Skeletal muscle tissue (tissue), 5 donors: ENCODE measurements around the gene CNOT11. TPM values are rescaled to one million over a fixed set of nuclear protein-coding genes. Genes with fewer than 3 reads are reported as not detected.
"Not testable (repeated sequence)": the region's sequence is repeated elsewhere in the genome, so short reads cannot be mapped to it uniquely, and the experiment has no call there.

Experiments
- H3K27ac ChIP-seq: one replicate; pipeline ENCODE4 v1.7.0; 2013; ENCODE audit warnings: mild to moderate bottlenecking, low read depth, low read length, inconsistent platforms
- H3K27me3 ChIP-seq, 3 donors: one replicate each; pipeline ENCODE4 v1.7.0; 2013; ENCODE audit warnings: low read length in 3 of 3; ENCODE audit not compliant: control insufficient read depth in 3 of 3, insufficient read depth in 3 of 3
- H3K36me3 ChIP-seq, 3 donors: one replicate each; pipeline ENCODE4 v1.7.0; 2013; ENCODE audit warnings: low read length in 3 of 3; ENCODE audit not compliant: control insufficient read depth in 3 of 3, insufficient read depth in 3 of 3
- H3K4me1 ChIP-seq, 3 donors: one replicate each; pipeline ENCODE4 v1.7.0; 2013; ENCODE audit warnings: low read length in 3 of 3, mild to moderate bottlenecking in 3 of 3; ENCODE audit not compliant: control insufficient read depth in 3 of 3, insufficient read depth in 3 of 3
- H3K4me3 ChIP-seq, 3 donors: one replicate each; pipeline ENCODE4 v1.7.0; 2013; ENCODE audit warnings: low read length in 3 of 3
- H3K9ac ChIP-seq, 3 donors: one replicate each; pipeline ENCODE4 v1.7.0; 2013; ENCODE audit warnings: low read length in 3 of 3, mild to moderate bottlenecking in 3 of 3, moderate library complexity in 2 of 3, low read depth in 1 of 3
- H3K9me3 ChIP-seq, 3 donors: one replicate each; pipeline ENCODE4 v1.7.0; 2013; ENCODE audit warnings: low read length in 3 of 3; ENCODE audit not compliant: control insufficient read depth in 3 of 3
- small RNA-seq: library from RNA; depleted of rRNA; stranded (forward); fragments of <200 nt; gene quantifications from one replicate; pipeline ENCODE3, GENCODE V24; 2014
- total RNA-seq: library from RNA; depleted of rRNA; stranded (reverse); fragments of >200 nt; gene quantifications from one replicate; pipeline ENCODE4 v1.2.3, GENCODE V29; 2014
- donor health status: Osteomylitis.

Gene CNOT11
- total RNA-seq, 1 donor from 2014 or later = 19.8 TPM

DNA sequence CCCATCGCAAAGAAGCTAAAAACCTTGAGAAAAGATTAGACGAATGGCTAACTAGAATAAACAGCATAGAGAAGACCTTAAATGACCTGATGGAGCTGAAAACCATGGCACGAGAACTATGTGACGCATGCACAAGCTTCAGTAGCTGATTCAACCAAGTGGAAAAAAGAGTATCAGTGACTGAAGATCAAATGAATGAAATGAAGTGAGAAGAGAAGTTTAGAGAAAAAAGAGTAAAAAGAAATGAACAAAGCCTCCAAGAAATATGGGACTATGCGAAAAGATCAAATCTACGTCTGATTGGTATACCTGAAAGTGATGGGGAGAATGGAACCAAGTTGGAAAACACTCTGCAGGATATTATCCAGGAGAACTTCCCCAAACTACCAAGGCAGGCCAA, 63.9 kb downstream of the CNOT11 start:
- H3K27me3 ChIP-seq, H3K4me3 ChIP-seq, H3K36me3 ChIP-seq, H3K9ac ChIP-seq, H3K4me1 ChIP-seq, H3K9me3 ChIP-seq, H3K27ac ChIP-seq: not testable (repeated sequence)

Small RNA genes within 50 kb of the gene (small RNA-seq; reads per million reads assigned to genes)
- gene MIR5696 = 0.79 reads per million, percentile 74 among the genes with 10 or more reads in this experiment
- gene SNORD89 = 72.0 reads per million, percentile 96 among the genes with 10 or more reads in this experiment

Other genes starting within 250 kb of the CNOT11 start
- gene TBC1D8, start 101.5 kb upstream of the CNOT11 start, total RNA-seq = 16.2 TPM
- 43.3 TPM for gene RNF149, start 55.8 kb downstream of the CNOT11 start, total RNA-seq
- 1.6 TPM for gene CREG2, start 134.6 kb downstream of the CNOT11 start, total RNA-seq
- under 0.01 TPM for gene RFX8, start 222.2 kb downstream of the CNOT11 start, total RNA-seq